ENCODE measurements around the gene AFF2.

The AFF2 gene

GRCh38 chrX:149010013-149010852 lies 509.8 kb downstream of the AFF2 start:
- H3K4me3 ChIP-seq (ENCODE audit: control insufficient read depth, low read depth, low read length): no peak overlapping the region
- no peak for DNase-seq (ENCODE audit: low read depth)
- TF ChIP-seq, protein P1, sequence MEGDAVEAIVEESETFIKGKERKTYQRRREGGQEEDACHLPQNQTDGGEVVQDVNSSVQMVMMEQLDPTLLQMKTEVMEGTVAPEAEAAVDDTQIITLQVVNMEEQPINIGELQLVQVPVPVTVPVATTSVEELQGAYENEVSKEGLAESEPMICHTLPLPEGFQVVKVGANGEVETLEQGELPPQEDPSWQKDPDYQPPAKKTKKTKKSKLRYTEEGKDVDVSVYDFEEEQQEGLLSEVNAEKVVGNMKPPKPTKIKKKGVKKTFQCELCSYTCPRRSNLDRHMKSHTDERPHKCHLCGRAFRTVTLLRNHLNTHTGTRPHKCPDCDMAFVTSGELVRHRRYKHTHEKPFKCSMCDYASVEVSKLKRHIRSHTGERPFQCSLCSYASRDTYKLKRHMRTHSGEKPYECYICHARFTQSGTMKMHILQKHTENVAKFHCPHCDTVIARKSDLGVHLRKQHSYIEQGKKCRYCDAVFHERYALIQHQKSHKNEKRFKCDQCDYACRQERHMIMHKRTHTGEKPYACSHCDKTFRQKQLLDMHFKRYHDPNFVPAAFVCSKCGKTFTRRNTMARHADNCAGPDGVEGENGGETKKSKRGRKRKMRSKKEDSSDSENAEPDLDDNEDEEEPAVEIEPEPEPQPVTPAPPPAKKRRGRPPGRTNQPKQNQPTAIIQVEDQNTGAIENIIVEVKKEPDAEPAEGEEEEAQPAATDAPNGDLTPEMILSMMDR (IDR thresholded peaks at IDR 0.05; ENCODE audit: control insufficient read depth, insufficient read depth, low read depth, low read length, missing control alignments): no peak

- TF ChIP-seq, protein P1 (IDR thresholded peaks at IDR 0.05; ENCODE audit: control insufficient read depth, insufficient read depth, low read depth, low read length, missing control alignments): no peak
- DNase-seq (ENCODE audit: low read depth): no peak
- H3K4me3 ChIP-seq (ENCODE audit: control insufficient read depth, low read depth, low read length): no peak overlapping the region
Observed at GRCh38 chrX:149010853-149011224, 510.4 kb downstream of the AFF2 start.

- TF ChIP-seq, protein P1 (IDR thresholded peaks at IDR 0.05; ENCODE audit: control insufficient read depth, insufficient read depth, low read depth, low read length, missing control alignments): no peak
- H3K4me3 ChIP-seq (ENCODE audit: control insufficient read depth, low read depth, low read length): no peak overlapping the region
- no peak for DNase-seq (ENCODE audit: low read depth)
Observed at GRCh38 chrX:149013081-149013480, 512.7 kb downstream of the AFF2 start.

GRCh38 chrX:149021159-149021558 lies 520.7 kb downstream of the AFF2 start:
- DNase-seq (ENCODE audit: low read depth): no peak
- TF ChIP-seq, protein P1 (IDR thresholded peaks at IDR 0.05; ENCODE audit: control insufficient read depth, insufficient read depth, low read depth, low read length, missing control alignments): no peak
- H3K4me3 ChIP-seq (ENCODE audit: control insufficient read depth, low read depth, low read length): no peak overlapping the region

DNA sequence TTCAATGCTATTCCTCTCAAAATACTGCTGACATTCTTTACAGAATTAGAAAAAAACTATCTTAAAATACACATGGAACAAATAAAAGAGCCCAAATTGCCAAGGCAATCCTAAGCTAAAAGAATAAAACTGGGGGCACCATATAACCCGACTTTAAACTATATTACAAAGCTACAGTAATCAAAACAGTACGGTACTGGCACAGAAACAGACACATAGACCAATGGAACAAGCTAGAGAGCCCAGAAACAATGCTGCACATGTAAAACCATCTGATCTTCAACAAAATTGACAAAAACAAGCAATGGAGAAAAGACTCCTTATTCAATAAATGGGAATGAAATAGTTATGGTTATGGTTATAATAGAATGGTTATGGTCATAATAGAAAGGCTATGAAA lies 522.1 kb downstream of the AFF2 start:
- TF ChIP-seq, protein P1 (IDR thresholded peaks at IDR 0.05; ENCODE audit: control insufficient read depth, insufficient read depth, low read depth, low read length, missing control alignments): no peak
- H3K4me3 ChIP-seq (ENCODE audit: control insufficient read depth, low read depth, low read length): no peak overlapping the region
- no peak for DNase-seq (ENCODE audit: low read depth)

DNA sequence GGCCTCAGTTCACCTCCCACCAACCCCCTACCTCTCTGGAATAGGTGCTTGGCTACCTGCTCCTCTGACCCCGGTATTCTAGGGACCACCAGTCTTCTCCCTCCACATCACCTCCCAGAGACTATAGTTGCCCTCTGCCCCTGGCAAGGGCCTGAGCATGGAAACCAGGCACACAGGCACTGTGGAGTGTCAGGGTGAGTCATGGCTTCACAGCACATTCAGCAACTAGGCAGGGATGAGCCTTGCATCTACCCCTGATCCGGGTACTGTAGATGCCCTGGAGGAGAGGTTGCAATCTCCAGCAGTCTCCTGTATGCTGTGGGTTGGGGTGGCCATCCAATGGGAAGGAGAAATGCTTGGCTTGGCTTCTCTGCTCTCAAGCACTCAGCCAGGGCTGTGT lies 532.0 kb downstream of the AFF2 start:
- H3K4me3 ChIP-seq (ENCODE audit: control insufficient read depth, low read depth, low read length): no peak overlapping the region
- TF ChIP-seq, protein P1 (IDR thresholded peaks at IDR 0.05; ENCODE audit: control insufficient read depth, insufficient read depth, low read depth, low read length, missing control alignments): no peak
- no peak for DNase-seq (ENCODE audit: low read depth)
